H1 (cell line): ENCODE results near the gene CLDN7. TPM values are rescaled to one million over a fixed set of nuclear protein-coding genes. Genes with fewer than 3 reads are reported as not detected.

ENCODE experiments used
- CTCF ChIA-PET: fragments of 300-600 bp; sonication (Branson Sonifier 250); formaldehyde crosslinking; loops from one replicate; lab custom pipeline; 2021; ENCODE audit not compliant: partially characterized antibody; lab: Charles Lee
- POLR2A ChIA-PET: fragments of 300-600 bp; sonication (Branson Sonifier 250); formaldehyde crosslinking; loops from one replicate; lab custom pipeline; 2021; ENCODE audit warnings: inconsistent platforms; ENCODE audit not compliant: partially characterized antibody; lab: Charles Lee
- DNase-seq, 2 experiments: peaks; one replicate each; pipeline versions ENCODE4 v3.0.0 to v3.0.0-alpha.2; 2010 to 2022; ENCODE audit warnings: low spot score in 2 of 2, low read depth in 1 of 2, mixed read lengths in 1 of 2
- FAIRE-seq: peaks from 2 replicates; lab custom pipeline; 2011; peaks lifted over from hg19 to GRCh38; lab: Jason Lieb, UNC
- H2AFZ ChIP-seq: 2 replicates; pipeline ENCODE4 v1.8.1; 2012; ENCODE audit warnings: low read length, inconsistent platforms
- H2AK5ac ChIP-seq: 2 replicates; pipeline ENCODE4 v1.6.1; 2013; ENCODE audit warnings: low read depth, low read length
- H2BK120ac ChIP-seq: replicated peaks from 2 replicates; pipeline ENCODE3; 2013; ENCODE audit warnings: low read depth, low read length, inconsistent platforms
- H2BK12ac ChIP-seq: 2 replicates; pipeline ENCODE4 v1.6.1; 2013; ENCODE audit warnings: low read depth, low read length
- H2BK15ac ChIP-seq: 2 replicates; pipeline ENCODE4 v1.6.1; 2013; ENCODE audit warnings: low read length
- H2BK20ac ChIP-seq: 2 replicates; pipeline ENCODE4 v1.6.1; 2013; ENCODE audit warnings: low read length
- H2BK5ac ChIP-seq: 2 replicates; pipeline ENCODE4 v1.6.1; 2013; ENCODE audit warnings: low read depth, low read length
- H3K14ac ChIP-seq: 2 replicates; pipeline ENCODE4 v1.6.1; 2013; ENCODE audit warnings: inconsistent platforms; ENCODE audit not compliant: insufficient read length
- H3K18ac ChIP-seq: 2 replicates; pipeline ENCODE4 v1.6.1; 2013; ENCODE audit warnings: low read length; ENCODE audit errors: extremely low read depth
- H3K23ac ChIP-seq: 2 replicates; pipeline ENCODE4 v1.6.1; 2013; ENCODE audit warnings: inconsistent platforms; ENCODE audit not compliant: insufficient read length
- H3K23me2 ChIP-seq: 2 replicates; pipeline ENCODE4 v1.6.1; 2013; ENCODE audit warnings: low read depth, low read length
- H3K27ac ChIP-seq: 2 replicates; pipeline ENCODE4 v1.6.1; 2011; ENCODE audit warnings: low read depth, low read length, inconsistent platforms
- H3K27me3 ChIP-seq, 4 experiments: replicated peaks in 1 of 4; 1 replicate in 1 of 4; 2 replicates in 3 of 4; pipeline versions ENCODE4 v1.6.1 to v1.8.1; 2011 to 2013; ENCODE audit warnings: low read length in 3 of 4, mild to moderate bottlenecking in 3 of 4, inconsistent platforms in 2 of 4, mixed read lengths in 2 of 4, moderate library complexity in 1 of 4; ENCODE audit not compliant: control insufficient read depth in 3 of 4, insufficient read depth in 3 of 4; ENCODE audit errors: extremely low read depth in 1 of 4
- H3K36me3 ChIP-seq, 4 experiments: 2 replicates each; pipeline versions ENCODE4 v1.6.1 to v1.8.1; 2011 to 2013; ENCODE audit warnings: mild to moderate bottlenecking in 4 of 4, low read length in 3 of 4, moderate library complexity in 2 of 4, control low read depth in 1 of 4, inconsistent platforms in 1 of 4; ENCODE audit not compliant: insufficient read depth in 4 of 4, control insufficient read depth in 2 of 4
- H3K4ac ChIP-seq: replicated peaks from 2 replicates; pipeline ENCODE3; 2013; ENCODE audit warnings: low read length, low read depth, mixed read lengths, inconsistent platforms; ENCODE audit not compliant: insufficient read length
- H3K4me1 ChIP-seq, 4 experiments: replicated peaks in 1 of 4; 1 replicate in 1 of 4; 2 replicates in 3 of 4; pipeline versions ENCODE4 v1.6.1 to v1.8.1; 2011 to 2013; ENCODE audit warnings: low read length in 3 of 4, inconsistent platforms in 2 of 4, mixed read lengths in 1 of 4; ENCODE audit not compliant: insufficient read depth in 4 of 4, control insufficient read depth in 3 of 4
- H3K4me2 ChIP-seq, 2 experiments: 2 replicates each; pipeline versions ENCODE4 v1.6.1 to v1.8.1; 2011 to 2013; ENCODE audit warnings: low read depth in 2 of 2, low read length in 2 of 2, control low read depth in 1 of 2, inconsistent platforms in 1 of 2, mild to moderate bottlenecking in 1 of 2; ENCODE audit not compliant: insufficient read depth in 1 of 2
- H3K4me3 ChIP-seq, 4 experiments: fragments of 200-600, 300-600 bp in 1 of 4; sonication (generic), shearing (Covaris generic), sonication (Bioruptor Twin) in 1 of 4; 2 replicates each; pipeline versions ENCODE4 v1.5.1 to v1.8.1; 2011 to 2016; ENCODE audit warnings: low read length in 4 of 4, low read depth in 3 of 4, control low read depth in 2 of 4, inconsistent platforms in 2 of 4, mild to moderate bottlenecking in 2 of 4, mixed read lengths in 1 of 4, moderate library complexity in 1 of 4; ENCODE audit not compliant: insufficient read depth in 2 of 4; ENCODE audit errors: extremely low read depth in 1 of 4
- H3K56ac ChIP-seq: replicated peaks from 2 replicates; pipeline ENCODE3; 2013; ENCODE audit warnings: low read depth, mild to moderate bottlenecking, mixed read lengths, low read length, inconsistent platforms; ENCODE audit not compliant: insufficient read length
- H3K79me1 ChIP-seq: 2 replicates; pipeline ENCODE4 v1.6.1; 2013; ENCODE audit warnings: low read depth, low read length, control low read depth
- H3K79me2 ChIP-seq, 2 experiments: 2 replicates each; pipeline versions ENCODE4 v1.6.1 to v1.8.1; 2012 to 2013; ENCODE audit warnings: low read length in 2 of 2, mild to moderate bottlenecking in 2 of 2, inconsistent platforms in 1 of 2; ENCODE audit not compliant: insufficient read depth in 2 of 2, control insufficient read depth in 1 of 2
- H3K9ac ChIP-seq, 4 experiments: replicated peaks in 1 of 4; 1 replicate in 1 of 4; 2 replicates in 3 of 4; pipeline versions ENCODE4 v1.6.1 to v1.8.1; 2011 to 2013; ENCODE audit warnings: low read depth in 3 of 4, low read length in 3 of 4, control low read depth in 2 of 4, mild to moderate bottlenecking in 2 of 4, moderate library complexity in 2 of 4, inconsistent platforms in 1 of 4; ENCODE audit errors: extremely low read depth in 1 of 4
- H3K9me3 ChIP-seq, 2 experiments: 2 replicates each; pipeline versions ENCODE4 v1.6.1 to v1.8.1; 2012 to 2013; ENCODE audit warnings: mild to moderate bottlenecking in 2 of 2, moderate library complexity in 2 of 2, control low read depth in 1 of 2, inconsistent platforms in 1 of 2, low read depth in 1 of 2, low read length in 1 of 2, mixed read lengths in 1 of 2; ENCODE audit not compliant: insufficient read depth in 2 of 2
- H4K20me1 ChIP-seq, 2 experiments: replicated peaks in 1 of 2; 2 replicates each; pipeline versions ENCODE3 to v1.8.1; 2011 to 2013; ENCODE audit warnings: inconsistent platforms in 2 of 2, low read length in 2 of 2, mild to moderate bottlenecking in 1 of 2; ENCODE audit not compliant: insufficient read depth in 2 of 2, control insufficient read depth in 1 of 2
- H4K5ac ChIP-seq: 2 replicates; pipeline ENCODE4 v1.6.1; 2013; ENCODE audit warnings: low read length, low read depth, mixed read lengths, inconsistent platforms; ENCODE audit not compliant: insufficient read length
- H4K8ac ChIP-seq: 2 replicates; pipeline ENCODE4 v1.8.0; 2013; ENCODE audit warnings: mild to moderate bottlenecking, moderate library complexity, low read length, inconsistent platforms; ENCODE audit not compliant: insufficient read depth; ENCODE audit errors: extremely low read depth
- H4K91ac ChIP-seq: replicated peaks from 2 replicates; pipeline ENCODE3; 2013; ENCODE audit warnings: low read length, mixed read lengths, inconsistent platforms; ENCODE audit not compliant: insufficient read length
- CREB1 ChIP-seq: IDR thresholded peaks from 2 replicates; pipeline ENCODE4 v1.6.1; 2012; ENCODE audit warnings: inconsistent platforms
- PHF8 ChIP-seq: fragments of 200-600 bp; sonication (generic); conservative IDR thresholded peaks from 2 replicates; pipeline ENCODE4 v1.7.1; 2012; ENCODE audit warnings: low read depth, mild to moderate bottlenecking, inconsistent platforms, low read length, moderate library complexity
- POU5F1 ChIP-seq: IDR thresholded peaks from 2 replicates; pipeline ENCODE4 v1.6.1; 2011; ENCODE audit warnings: low read depth, mild to moderate bottlenecking, low read length, moderate library complexity
- RAD21 ChIP-seq, 2 experiments: IDR thresholded peaks in 1 of 2; conservative IDR thresholded peaks in 1 of 2; 2 replicates each; pipeline ENCODE4 v1.6.1; 2011; ENCODE audit warnings: low read depth in 2 of 2, low read length in 2 of 2, improper control_type of control experiment in 1 of 2, inconsistent platforms in 1 of 2, mild to moderate bottlenecking in 1 of 2, moderate library complexity in 1 of 2
- SAP30 ChIP-seq: fragments of 300-600 bp; sonication (generic); IDR thresholded peaks from 2 replicates; pipeline ENCODE4 v1.7.1; 2012; ENCODE audit warnings: low read length, moderate library complexity, mild to moderate bottlenecking, inconsistent platforms; ENCODE audit not compliant: insufficient read depth, insufficient replicate concordance
- SP4 ChIP-seq: IDR thresholded peaks from 2 replicates; pipeline ENCODE4 v1.6.1; 2012; ENCODE audit warnings: low read length, inconsistent platforms
- TAF1 ChIP-seq: IDR thresholded peaks from 2 replicates; pipeline ENCODE4 v1.6.1; 2011; ENCODE audit warnings: mild to moderate bottlenecking, low read depth, low read length
- WGBS, 2 experiments: shearing (Covaris generic) in 1 of 2; methylation state at CpG; one replicate each; pipeline versions ENCODE4 v1.1.6 to v1.1.7; 2013 to 2015; ENCODE audit warnings: low lambda C conversion rate in 2 of 2, mixed read lengths in 2 of 2, inconsistent platforms in 1 of 2, low coverage in 1 of 2, missing lambda C conversion rate in 1 of 2; ENCODE audit not compliant: insufficient replicate concordance in 2 of 2, insufficient coverage in 1 of 2, insufficient read length in 1 of 2; ENCODE audit errors: extremely low coverage in 1 of 2, missing lambda C conversion rate in 1 of 2; 5-methylcytosine and 5-hydroxymethylcytosine counted together
- polyA plus RNA-seq, 7 experiments: library from polyadenylated mRNA; depleted of rRNA in 3 of 7; stranded (reverse) in 5 of 7; unstranded in 2 of 7; fragments of >200 nt in 5 of 7; fragments of 200-250 nt in 2 of 7; gene quantifications; 1 replicate in 5 of 7; 2 replicates in 1 of 7; 4 replicates in 1 of 7; pipeline versions ENCODE4 v1.2.1 to v1.2.3, GENCODE V29; 2011 to 2013; ENCODE audit warnings: missing spikeins in 2 of 7, mixed read lengths in 2 of 7
- total RNA-seq: library from RNA; stranded (reverse); fragmentation: NEBNext Ultra II Directional; extraction: Animal tissue kit (Norgen Biotek cat#: 25700); gene quantifications from 2 replicates; pipeline ENCODE4 v1.2.1, GENCODE V29; 2021

The CLDN7 gene
- total and polyA plus RNA-seq, 2 of the 8 experiments (the other 6 are each of a cell fraction or from before 2014, with no cell fraction given), result 118 to 119 TPM

GRCh38 chr17:7290166-7290565 lies 27.9 kb upstream of the CLDN7 start:
- WGBS, 2 experiments, result 93% methylated on average over 16 of the region's 19 CpGs; no CpG with 5 or more reads in 1 of the 2 experiments
- ChIA-PET CTCF (interaction anchor here (1.2 to 5.7 kb wide), 3 partner anchors 8 to 66 kb away, joined by 3 to 46 read pairs (median 5); partner anchors contain the start of gene SLC2A4), POLR2A (interaction anchor here (1.0 to 6.7 kb wide), 8 partner anchors 8 to 48 kb away, joined by 3 to 94 read pairs (median 19); partner anchors contain the start of genes CLDN7, CTDNEP1, ELP5 and GABARAP)

More at GRCh38 chr17:7290166-7290565, 27.9 kb upstream of the CLDN7 start:
- Histone ChIP-seq H2BK5ac (no peak overlapping the region), H3K9me3 (no peaks in the 10 kb centered on the region), H3K79me2 (no peaks in the 10 kb centered on the region), H4K8ac (no peak overlapping the region), H2AFZ (no peak overlapping the region), H4K91ac (no peak overlapping the region), H2BK20ac (no peak overlapping the region), H3K27me3 (no peaks in the 10 kb centered on the region; a peak in 2 of 7 replicates), H3K4me1 (peaks cover 0 to 11% (median 7%) of the 10 kb centered on the region in 4 experiments; a peak in 6 of 7 replicates), H2AK5ac (no peak overlapping the region), H4K5ac (no peak overlapping the region), H3K9ac (no peak overlapping the region), H3K36me3 (peaks cover 0 to 6% (median 1%) of the 10 kb centered on the region in 4 experiments; a peak in 2 of 8 replicates), H3K18ac (no peak overlapping the region), H2BK120ac (no peak overlapping the region), H3K79me1 (peaks cover 2% of the 10 kb centered on the region; the same call in 1 of the 2 replicates), H3K23me2 (peaks cover 2% of the 10 kb centered on the region; the same call in 1 of the 2 replicates), H2BK12ac (no peak overlapping the region), H3K56ac (no peak overlapping the region), H3K14ac (no peak overlapping the region), H3K27ac (no peak overlapping the region), H3K4me3 (no peak overlapping the region), H2BK15ac (no peak overlapping the region), H3K4ac (no peak overlapping the region), H3K23ac (no peak overlapping the region), H3K4me2 (no peak overlapping the region), H4K20me1 (peaks cover 0 to 9% of the 10 kb centered on the region in 2 experiments)
- DNase-seq, result no peak
- no peak for FAIRE-seq
- no peak for TF ChIP-seq POU5F1
- TF ChIP-seq TAF1, result no peak
- no peak for TF ChIP-seq CREB1
- no peak for TF ChIP-seq PHF8
- TF ChIP-seq RAD21 (IDR thresholded peaks at IDR 0.05 in 1 of 2, conservative IDR thresholded peaks at IDR 0.05 in 1 of 2; ENCODE audit: low read depth in 2 of 2, low read length in 2 of 2), result no peak
- no peak for TF ChIP-seq SAP30
- no peak for TF ChIP-seq SP4
